Activated CD4-positive, alpha-beta T cell treated with anti-CD3 and anti-CD28 coated beads, Interleukin-2, amount 50 U/mL, for 4 hours (primary cell): Measurements from ENCODE around the gene RNLS.
"Not testable (repeated sequence)": the region's sequence is repeated elsewhere in the genome, so short reads cannot be mapped to it uniquely, and the experiment has no call there.

Source experiments
- DNase-seq, 2 experiments: peaks; one replicate each; pipeline ENCODE4 v3.0.0-alpha.2; 2020

RNLS gene

DNA sequence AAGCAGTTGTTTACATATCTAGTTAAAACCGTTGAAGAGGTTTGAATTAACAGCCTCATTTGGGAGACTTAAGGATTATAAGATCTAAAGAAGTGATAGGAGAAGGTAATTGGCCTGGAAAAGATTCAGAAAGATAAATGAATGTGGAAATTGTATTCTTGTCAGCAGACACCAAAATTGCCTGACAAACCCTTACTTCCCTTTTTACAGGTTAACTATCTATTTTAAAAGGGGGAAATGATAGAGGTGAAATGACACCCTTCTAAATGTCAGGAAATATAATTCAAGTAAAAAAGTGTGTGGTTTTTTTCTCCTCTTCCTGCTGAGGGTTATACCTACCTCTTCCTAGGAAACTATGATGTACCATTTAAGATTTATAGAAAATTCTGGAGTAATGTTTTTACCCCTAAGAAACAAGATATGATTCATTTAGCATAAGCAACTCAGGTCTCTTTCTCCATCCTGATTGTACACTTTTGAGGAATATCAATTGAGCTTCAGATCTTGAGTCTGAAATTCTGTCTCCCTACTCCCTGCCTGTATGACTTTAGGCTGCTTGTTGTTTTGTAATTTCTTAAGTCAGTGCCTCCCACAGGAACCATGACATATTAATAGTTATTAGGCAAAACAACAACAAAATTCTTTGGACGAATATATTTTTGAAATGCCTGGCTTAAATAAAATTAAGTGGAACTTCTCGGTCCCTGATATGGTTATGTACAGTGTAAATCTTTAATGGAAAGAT is 250.4 kb downstream of the RNLS start:
- no peak for DNase-seq

- DNase-seq, result no peak
Observed at GRCh38 chr10:88330174-88330573, 252.9 kb downstream of the RNLS start.

- DNase-seq, result no peak
Observed at GRCh38 chr10:88322324-88323063, 260.6 kb downstream of the RNLS start.

- DNase-seq, result no peak
Observed at GRCh38 chr10:88319960-88320517, 263.1 kb downstream of the RNLS start.

GRCh38 chr10:88318803-88319202 is 264.3 kb downstream of the RNLS start:
- DNase-seq, result no peak

DNA sequence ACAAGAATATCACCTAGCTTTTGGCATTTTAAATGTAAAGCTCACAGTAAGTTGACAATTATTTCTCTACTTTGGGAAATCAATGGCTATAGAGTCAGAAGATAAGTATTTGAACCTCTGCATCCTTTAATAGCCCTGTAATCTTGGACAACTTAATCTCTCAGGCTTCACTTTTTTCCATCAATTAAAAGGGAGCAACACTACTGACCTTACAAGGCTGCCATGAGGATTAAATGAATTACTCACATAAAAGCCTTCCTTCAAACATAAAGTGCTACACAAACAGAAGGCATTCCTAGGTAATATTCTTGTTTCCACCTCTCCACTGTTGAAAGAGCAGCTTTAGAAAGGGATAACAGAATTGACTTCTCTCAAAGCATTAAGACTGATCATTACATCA is 266.0 kb downstream of the RNLS start:
- no peak for DNase-seq

- DNase-seq, result no peak
Observed at GRCh38 chr10:88316292-88316861, 266.7 kb downstream of the RNLS start.

GRCh38 chr10:88315755-88316154 is 267.4 kb downstream of the RNLS start:
- no peak for DNase-seq

GRCh38 chr10:88314362-88314761 is 268.8 kb downstream of the RNLS start:
- no peak for DNase-seq

DNA sequence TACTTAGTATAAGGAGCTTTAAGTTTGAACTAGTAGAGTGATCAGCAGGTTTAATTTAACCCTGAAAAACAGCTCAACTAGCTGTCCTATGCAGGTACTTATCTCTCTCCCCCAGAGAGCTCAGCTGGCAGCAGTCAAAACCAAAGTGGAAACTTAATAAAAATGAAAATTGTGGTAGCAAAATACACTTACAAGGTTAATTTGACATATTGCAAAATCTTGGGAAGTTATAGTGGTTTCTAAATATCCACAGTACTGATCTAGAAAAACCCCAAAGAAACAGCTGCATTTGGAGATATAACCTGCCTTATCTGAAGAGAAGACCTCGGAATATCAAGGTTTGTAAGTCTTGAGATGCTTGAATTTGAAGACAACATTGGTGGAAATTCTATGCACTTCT is 269.2 kb downstream of the RNLS start:
- no peak for DNase-seq

GRCh38 chr10:88312855-88313254 is 270.3 kb downstream of the RNLS start:
- no peak for DNase-seq

DNA sequence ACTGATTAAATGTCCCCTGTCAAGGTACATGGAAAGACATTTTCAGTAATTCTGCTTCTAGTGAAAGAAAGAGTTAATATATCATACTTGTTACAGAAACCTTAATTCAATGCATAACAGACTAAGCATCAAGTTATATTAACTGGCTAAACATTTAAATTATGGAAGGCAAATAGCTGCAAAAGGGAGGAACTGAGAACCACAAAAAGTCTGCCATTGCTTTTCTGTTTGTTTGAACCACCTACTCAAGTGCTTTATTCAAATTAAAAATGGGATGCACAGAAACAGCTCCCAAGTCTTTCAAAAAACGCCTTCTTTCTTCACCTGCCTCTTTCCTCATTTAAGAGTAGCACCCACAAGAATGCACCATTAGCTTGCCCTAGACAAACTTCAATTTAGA is 271.9 kb downstream of the RNLS start:
- no peak for DNase-seq

DNA sequence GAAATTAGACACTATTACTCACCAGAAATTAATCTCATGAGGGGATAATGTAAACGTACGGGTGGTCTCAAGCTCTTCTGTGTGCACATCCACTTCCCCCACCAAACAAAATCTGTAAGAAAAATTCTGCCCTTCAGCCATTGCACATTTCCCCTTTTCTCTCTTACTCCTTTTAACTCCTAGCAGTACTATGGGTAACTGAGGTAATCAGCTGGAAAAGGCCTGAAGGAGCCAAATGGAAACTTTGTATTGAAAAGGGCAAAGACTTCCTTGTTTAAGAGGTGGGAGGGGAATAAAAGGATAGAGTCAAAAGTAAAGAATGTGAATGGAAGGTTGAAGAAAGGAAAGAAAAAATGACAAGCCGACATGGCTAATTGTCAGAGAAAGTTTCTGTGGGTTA is 273.8 kb downstream of the RNLS start:
- no peak for DNase-seq

DNA sequence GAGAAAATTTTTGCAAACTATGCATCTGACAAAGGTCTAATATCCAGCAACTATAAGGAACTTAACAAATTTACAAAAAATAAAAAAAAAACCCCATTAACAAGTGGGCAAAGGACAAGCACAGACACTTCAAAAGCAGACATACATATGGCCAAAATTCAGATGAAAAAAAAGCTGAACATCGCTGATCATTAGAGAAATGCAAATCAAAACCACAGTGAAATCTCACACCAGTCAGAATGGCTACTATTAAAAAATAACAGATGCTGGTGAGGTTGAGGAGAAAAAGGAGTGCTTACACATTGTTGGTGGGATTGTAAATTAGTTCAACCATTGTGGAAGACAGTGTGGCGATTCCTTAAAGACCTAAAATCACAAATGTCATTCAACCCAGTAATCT is 274.8 kb downstream of the RNLS start:
- DNase-seq, result not testable (repeated sequence)

DNA sequence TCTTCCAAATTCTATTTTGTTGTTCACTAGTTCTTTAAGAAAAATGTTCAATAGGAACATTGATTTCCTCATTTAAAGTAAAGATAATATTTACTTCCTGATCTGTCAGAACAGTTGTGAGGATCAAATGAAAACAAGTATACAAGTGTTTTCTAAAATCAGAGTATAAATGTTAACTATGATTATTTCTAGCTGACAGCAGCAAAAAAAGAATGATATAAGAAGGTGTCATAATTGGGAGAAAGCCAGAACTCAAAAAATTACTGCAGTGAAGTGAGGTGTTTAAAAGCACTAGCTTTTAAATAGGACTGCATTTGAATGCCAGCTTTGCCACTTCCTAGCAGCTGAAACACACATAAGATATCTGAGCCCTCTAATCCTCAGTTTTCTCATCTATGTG is 283.3 kb downstream of the RNLS start:
- no peak for DNase-seq

GRCh38 chr10:88297103-88297502 is 286.0 kb downstream of the RNLS start:
- DNase-seq, result no peak

- DNase-seq, result no peak
Observed at GRCh38 chr10:88293651-88294230, 289.4 kb downstream of the RNLS start.

GRCh38 chr10:88293073-88293472 is 290.0 kb downstream of the RNLS start:
- no peak for DNase-seq

- DNase-seq, result no peak
Observed at GRCh38 chr10:88292185-88292514, 291.0 kb downstream of the RNLS start.

- DNase-seq, result no peak
Observed at GRCh38 chr10:88291289-88292184, 291.6 kb downstream of the RNLS start.

DNA sequence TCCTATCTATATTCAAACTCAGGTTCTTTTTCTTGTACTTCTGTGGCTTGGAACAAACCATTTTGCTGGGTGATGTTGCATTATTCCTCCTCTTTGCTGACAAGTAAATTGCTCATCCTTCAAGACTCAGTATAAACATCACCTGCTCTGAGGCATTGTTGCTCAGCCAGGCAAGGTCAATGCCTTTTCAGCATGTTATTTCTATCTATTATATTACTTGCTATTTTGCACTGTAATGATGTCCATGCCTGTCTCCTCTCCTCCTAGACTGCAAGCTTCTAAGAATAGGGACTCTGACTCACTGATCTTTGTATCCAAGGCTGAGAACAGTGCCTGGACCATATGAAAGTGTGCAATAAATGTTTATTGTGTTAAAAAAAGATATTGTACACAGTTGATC is 293.8 kb downstream of the RNLS start:
- DNase-seq, result no peak

DNA sequence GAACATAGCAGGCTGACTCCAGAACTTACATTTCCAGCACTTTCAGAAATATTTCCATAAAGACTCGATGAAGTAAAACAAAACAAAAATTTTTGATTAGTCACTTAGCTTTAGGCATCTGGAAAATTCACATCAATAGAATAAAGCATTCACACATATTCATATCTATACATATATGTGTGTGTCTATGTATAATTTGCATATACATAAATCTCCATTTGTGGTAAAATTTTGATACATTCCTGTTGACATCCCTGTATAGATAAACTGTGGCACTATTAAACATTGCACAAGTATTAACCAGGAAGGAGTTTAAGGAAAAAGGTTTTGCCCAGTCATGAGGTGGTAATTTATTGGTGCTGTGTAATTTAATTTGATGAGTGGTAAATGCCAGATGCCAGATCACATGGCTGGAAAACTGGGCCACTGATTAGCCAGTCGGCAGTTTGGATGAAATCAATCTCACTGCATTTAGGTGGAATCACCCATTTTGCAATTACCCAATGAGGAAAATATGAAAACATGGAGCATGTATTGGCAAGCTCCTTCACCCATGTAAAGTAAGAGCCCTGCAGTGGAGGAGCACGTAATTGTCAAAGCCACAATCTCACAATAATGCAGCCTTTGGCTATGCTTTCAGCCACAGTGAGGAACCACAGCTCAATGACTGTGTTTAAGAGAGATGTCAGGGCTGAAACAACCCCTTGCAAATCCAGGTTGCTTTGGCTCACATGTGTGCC is 294.6 kb downstream of the RNLS start:
- DNase-seq, result no peak
